ENCODE results near the gene ARHGEF16.

ARHGEF16 gene

GRCh38 chr1:3529099-3529729 lies 74.7 kb downstream of the ARHGEF16 start:
- no peak for TF ChIP-seq CTCF (IDR thresholded peaks at IDR 0.05; ENCODE audit: insufficient read depth, low read depth, low read length, missing control alignments)
- no peak overlapping the region for H3K4me3 ChIP-seq (ENCODE audit: low read depth, low read length)
- no peak for DNase-seq (ENCODE audit: low read depth)

- no peak overlapping the region for H3K4me3 ChIP-seq (ENCODE audit: low read depth, low read length)
- DNase-seq (ENCODE audit: low read depth): no peak
- TF ChIP-seq CTCF (IDR thresholded peaks at IDR 0.05; ENCODE audit: insufficient read depth, low read depth, low read length, missing control alignments): no peak
These were observed 75.8 kb downstream of the ARHGEF16 start for GRCh38 chr1:3530086-3530925.
